AG09319 (cell line): ENCODE results near the gene APIP.
A peak's percentile ranks its signal among the peaks of the same experiment; 100 is the strongest.
"Not testable (repeated sequence)": the region's sequence is repeated elsewhere in the genome, so short reads cannot be mapped to it uniquely, and the experiment has no call there.

Experiments
- DNase-seq: peaks from one replicate; pipeline ENCODE4 v3.0.0-alpha.2; 2010; ENCODE audit warnings: low read depth; ENCODE audit errors: extremely low read depth
- TF ChIP-seq, protein P1 (sequence below): IDR thresholded peaks from 2 replicates; pipeline ENCODE4 v1.5.1; 2011; ENCODE audit warnings: low read depth, mild to moderate bottlenecking, inconsistent platforms, low read length, moderate library complexity

APIP gene

GRCh38 chr11:34926101-34926830 lies 10.1 kb upstream of the APIP start:
- TF ChIP-seq, protein P1, sequence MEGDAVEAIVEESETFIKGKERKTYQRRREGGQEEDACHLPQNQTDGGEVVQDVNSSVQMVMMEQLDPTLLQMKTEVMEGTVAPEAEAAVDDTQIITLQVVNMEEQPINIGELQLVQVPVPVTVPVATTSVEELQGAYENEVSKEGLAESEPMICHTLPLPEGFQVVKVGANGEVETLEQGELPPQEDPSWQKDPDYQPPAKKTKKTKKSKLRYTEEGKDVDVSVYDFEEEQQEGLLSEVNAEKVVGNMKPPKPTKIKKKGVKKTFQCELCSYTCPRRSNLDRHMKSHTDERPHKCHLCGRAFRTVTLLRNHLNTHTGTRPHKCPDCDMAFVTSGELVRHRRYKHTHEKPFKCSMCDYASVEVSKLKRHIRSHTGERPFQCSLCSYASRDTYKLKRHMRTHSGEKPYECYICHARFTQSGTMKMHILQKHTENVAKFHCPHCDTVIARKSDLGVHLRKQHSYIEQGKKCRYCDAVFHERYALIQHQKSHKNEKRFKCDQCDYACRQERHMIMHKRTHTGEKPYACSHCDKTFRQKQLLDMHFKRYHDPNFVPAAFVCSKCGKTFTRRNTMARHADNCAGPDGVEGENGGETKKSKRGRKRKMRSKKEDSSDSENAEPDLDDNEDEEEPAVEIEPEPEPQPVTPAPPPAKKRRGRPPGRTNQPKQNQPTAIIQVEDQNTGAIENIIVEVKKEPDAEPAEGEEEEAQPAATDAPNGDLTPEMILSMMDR: peak; percentile 63
- no peak for DNase-seq

- no peak for DNase-seq
- TF ChIP-seq, protein P1: no peak
These were observed 8.5 kb upstream of the APIP start for GRCh38 chr11:34924714-34925113.

- TF ChIP-seq, protein P1: no peak
- DNase-seq: no peak
These were observed 5.0 kb upstream of the APIP start for GRCh38 chr11:34921156-34921555.

DNA sequence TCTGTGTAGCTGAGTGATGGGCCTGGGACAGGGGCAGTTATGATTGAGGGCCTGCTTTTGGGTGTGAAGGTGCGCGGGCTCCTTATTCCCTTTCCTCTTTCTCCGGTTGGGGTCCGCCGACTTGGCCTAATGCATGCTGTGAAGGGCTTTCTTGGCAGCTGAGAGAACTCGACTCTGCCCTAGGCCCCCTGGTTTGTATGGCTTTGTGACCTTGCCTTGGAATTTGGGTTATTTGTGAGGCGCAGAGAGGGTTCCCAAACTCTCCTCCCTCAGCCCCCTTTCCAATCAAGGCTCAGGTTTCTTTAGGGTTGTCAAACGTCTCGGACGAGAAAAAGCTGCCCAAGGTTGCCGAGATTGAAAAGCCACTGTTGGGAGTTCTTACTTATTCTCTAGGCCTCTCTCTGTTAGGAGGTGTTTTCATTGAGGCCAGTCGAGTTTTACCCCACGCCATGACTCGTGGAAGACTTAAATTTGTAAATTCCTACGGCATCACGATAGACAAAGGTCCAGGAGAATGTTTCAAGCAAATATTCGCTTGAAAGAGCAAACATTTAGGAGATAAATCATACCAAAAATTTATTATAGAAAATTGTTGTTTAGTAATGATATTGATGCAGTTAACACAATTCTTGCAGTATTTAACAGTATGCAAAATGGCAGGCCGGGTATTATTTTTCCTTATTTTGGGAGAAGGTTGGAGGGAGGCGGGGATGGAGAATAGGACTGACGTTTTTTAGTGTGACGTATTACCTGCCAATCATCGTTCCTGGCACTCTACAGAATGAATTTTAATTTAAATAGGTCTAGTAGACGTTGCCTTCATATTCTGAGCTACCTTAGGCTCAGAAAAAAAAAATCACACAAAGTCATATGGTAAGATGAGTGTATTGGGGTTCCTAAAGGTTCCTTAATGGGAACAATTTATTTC lies 928 bp upstream of the APIP start:
- TF ChIP-seq, protein P1: no peak
- no peak for DNase-seq

DNA sequence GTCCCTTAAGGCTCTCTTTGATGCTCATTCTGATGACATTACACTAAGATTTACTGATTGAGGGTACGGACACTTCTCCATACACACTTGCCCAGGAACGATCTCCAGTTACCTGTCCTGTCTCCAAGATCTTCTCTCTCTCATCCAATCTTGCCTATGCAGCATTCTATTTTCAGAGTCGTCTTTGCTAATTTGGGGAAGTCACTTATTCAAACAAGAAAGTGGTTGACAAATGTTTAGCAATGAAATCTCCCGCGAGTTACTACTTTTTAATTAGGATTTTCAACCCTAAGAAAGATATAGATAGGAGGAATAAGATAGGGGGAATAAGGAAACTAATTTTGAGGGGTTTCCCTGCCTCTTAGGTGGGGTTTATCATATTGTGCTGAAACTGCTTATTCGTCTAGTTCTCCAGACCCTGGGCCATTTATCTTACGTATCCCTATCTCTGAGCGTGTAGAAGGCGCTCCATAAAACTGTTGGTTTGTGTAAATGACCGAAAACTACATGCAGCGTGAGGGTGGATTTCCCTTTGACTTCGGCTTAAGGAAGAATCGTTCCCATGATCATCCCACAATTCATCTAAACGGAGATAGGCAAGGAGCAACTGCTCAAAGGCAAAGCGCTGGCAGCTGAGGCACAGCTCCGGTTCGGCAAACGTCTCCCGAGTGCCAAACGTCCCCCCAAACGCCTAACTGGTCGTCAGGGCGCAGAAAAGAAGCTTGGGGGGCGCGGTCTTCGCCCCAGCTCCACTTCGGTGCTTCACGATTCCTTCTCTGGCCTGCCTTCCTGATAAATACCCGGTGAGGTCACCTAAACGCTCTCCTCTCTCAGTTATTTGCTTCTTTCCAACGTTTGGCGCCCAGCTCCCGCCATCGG lies 804 bp downstream of the APIP start:
- DNase-seq: no peak
- TF ChIP-seq, protein P1: no peak

GRCh38 chr11:34913556-34913955 lies 2.6 kb downstream of the APIP start:
- DNase-seq: not testable (repeated sequence)

GRCh38 chr11:34911676-34912075 lies 4.5 kb downstream of the APIP start:
- no peak for DNase-seq
- TF ChIP-seq, protein P1: no peak
